ENCODE measurements around the gene NXPE4.

Gene NXPE4

DNA sequence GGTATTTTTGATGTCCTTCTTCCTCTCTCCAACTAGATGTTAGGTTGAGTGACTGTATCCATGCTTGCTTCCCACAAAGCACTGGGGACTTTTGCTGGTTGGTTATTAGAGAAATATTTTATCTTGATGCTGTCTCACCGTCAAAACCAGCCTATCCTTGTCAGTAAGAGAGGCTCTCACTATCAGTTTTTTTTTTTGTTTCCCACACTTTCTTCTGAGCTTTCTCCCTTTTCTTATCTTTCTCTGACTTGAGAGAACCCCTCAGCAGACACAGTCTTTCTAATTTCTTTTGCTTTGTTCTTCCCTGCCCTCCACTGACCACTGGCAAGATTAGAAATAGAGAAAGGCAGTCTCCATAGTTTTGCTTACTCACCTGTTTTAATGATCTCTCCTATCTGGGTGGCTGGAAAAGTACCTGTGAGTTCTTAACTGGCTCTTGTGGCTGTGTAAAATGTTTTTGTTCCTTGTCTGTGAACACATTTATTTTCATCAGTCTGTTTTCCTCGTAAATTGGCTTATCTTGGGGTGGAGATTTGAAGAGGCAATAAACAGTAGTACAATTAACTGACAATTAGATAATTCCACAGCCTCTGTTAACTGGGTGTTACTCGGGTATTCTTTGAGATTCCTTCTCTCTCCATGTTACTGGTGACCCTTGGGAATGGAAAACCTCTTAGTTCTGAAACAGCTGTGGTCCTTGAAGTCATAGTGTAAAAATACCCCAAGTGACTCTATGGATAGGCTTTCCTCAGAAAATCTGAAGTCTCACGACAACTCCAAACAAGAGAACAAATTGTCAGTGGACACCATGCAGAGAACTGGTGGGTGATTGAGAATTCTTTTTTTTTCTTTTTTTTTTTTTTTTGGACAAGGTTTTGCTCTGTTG lies 35.9 kb downstream of the NXPE4 start, which contains the start of gene NXPE1:
Gene NXPE1, minus strand, starts transcription at position 457 of the 886 bp plus-strand sequence. CDS start 8,680 bp downstream, outside the sequence.
- no peak for DNase-seq (ENCODE audit: low read depth)

DNA sequence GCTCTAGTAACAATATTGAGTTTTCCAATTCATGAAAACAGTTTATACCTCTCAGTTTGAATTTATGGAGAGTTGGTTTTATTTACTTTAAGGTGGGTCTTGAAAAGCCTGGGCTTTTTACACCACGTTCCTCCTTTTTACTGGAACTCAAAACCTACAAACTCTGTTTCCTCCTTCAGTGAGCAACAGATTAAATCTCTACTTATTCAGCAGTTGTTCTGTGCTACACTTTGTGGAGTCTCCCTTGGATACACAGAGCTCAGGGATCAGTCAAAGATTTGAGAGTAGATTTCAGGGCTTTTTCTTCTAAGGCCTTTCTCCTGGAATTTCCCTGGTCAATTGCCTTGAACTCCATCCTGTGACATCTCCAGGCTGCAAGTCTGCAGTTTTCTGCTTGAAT lies 39.5 kb downstream of the NXPE4 start:
- DNase-seq (ENCODE audit: low read depth): no peak

DNA sequence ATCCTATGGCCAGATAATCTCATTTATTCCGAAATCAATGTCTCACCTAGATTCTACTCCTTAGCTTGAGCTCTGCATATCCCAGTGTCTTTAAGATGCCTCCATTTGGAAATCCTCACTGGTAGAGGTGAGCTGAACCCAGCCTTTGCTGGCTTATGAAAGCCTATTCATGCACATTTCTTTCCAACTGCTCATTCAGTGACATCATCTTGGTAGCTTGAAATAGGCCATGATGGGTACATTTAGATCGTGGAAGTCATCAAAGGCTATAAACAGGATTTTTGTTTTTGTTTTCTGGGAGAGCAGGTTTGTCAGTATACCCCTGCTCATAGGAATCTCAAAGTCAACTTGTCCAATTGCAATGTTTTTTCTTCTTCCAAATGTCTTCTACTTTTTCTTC lies 41.9 kb downstream of the NXPE4 start:
- DNase-seq (ENCODE audit: low read depth): no peak

GRCh38 chr11:114551060-114551459 lies 44.5 kb downstream of the NXPE4 start:
- no peak for DNase-seq (ENCODE audit: low read depth)

- DNase-seq (ENCODE audit: low read depth): no peak
Measured at GRCh38 chr11:114525682-114526081, 69.9 kb downstream of the NXPE4 start.

DNA sequence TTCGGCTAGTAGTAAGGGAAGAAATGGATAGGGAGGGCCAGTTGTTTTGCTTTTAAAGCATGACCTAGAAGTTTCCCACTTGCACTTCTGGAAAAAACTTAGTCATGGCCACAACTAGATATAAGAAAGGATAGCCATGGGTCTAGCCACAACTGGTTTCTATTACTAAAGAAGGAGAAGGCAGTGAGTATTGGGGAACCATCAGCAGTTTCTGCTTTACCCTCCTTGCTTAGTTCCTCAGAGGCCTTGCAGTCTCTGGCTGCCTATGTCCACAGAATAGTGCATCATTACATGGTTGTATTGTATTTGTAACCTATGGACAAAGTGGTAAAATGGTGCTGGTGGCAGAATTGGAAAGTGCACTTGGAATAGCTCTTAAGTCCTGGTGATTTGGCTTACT lies 71.5 kb downstream of the NXPE4 start:
- DNase-seq (ENCODE audit: low read depth): no peak

DNA sequence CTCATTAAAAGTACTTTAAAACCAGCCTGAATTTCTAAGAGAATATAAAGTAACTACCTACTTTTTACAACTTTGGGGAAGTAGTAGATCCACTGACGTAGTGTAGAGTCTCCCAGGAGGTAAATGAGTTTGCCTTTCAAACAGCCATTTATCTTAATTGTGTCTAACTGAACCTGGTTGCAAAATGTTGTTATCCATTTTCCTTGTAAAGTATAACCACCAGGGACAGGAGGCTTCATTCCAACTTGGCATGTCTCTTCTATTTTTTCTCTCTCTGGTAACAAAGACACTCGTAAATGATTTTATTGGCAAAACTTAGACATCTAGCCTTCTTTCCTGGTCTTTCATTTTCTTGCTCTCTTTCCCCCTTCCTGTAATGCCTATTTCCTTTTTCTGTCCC lies 72.8 kb downstream of the NXPE4 start:
- no peak for DNase-seq (ENCODE audit: low read depth)
